ENCODE results near the gene PRELID1. TPM values are rescaled to one million over a fixed set of nuclear protein-coding genes. Genes with fewer than 3 reads are reported as not detected.

The PRELID1 gene
- total and polyA plus RNA-seq, 2 donors (not counting 3 experiments of a cell fraction or from before 2014, with no cell fraction given): 201 to 293 TPM

DNA sequence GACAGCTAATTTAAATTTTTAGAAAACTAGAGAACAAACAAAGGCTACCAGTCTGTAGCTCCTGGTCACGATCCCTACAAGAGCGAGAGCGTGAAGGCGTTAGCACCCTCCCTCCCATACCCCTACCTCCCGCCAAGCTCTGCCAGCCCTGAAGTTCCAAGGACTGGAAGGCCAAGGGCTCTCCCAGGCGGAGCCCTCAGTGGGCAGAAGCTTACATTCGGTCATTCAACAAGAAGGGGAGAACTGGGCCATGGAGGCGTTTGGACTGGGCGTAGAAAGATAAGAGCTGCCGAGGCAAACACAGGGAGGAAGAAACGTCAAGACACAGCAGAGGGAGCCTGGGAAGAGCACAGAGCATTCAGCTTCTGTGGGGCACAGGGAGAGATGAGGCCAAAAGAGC lies 5.1 kb downstream of the PRELID1 start:
- Histone ChIP-seq H3K79me2 (ENCODE audit: control insufficient read depth, insufficient read depth, low read length) (peaks cover 34% of the 10 kb centered on the region), H3K4me3 (replicated peaks in 1 of 3; ENCODE audit: insufficient read depth in 1 of 3, low read depth in 1 of 3, low read length in 3 of 3) (no peak overlapping the region), H4K20me1 (replicated peaks; ENCODE audit: control insufficient read depth, extremely low read depth, insufficient read depth, low read length) (no peaks in the 10 kb centered on the region), H3K4me1 (ENCODE audit: control insufficient read depth, extremely low read depth, insufficient read depth, low read length) (peaks cover 32% of the 10 kb centered on the region), H3K27ac (ENCODE audit: insufficient read depth, low read depth, low read length) (no peak overlapping the region), H3K9me3 (replicated peaks; ENCODE audit: control insufficient read depth, insufficient read depth, low read length) (no peaks in the 10 kb centered on the region), H3K27me3 (ENCODE audit: control insufficient read depth in 2 of 2, insufficient read depth in 2 of 2, low read length in 2 of 2) (no peaks in the 10 kb centered on the region), H3K36me3 (ENCODE audit: control insufficient read depth in 2 of 2, extremely low read depth in 1 of 2, insufficient read depth in 2 of 2, low read length in 2 of 2) (peaks cover 0 to 13% of the 10 kb centered on the region in 2 experiments), H2AFZ (ENCODE audit: low read depth, low read length) (no peak overlapping the region), H3K4me2 (ENCODE audit: insufficient read depth, low read length) (no peak overlapping the region), H3K9ac (replicated peaks; ENCODE audit: extremely low read depth, insufficient read depth, low read length) (no peak overlapping the region), H3K9me1 (replicated peaks; ENCODE audit: control insufficient read depth, extremely low read depth, insufficient read depth, low read length) (no peaks in the 10 kb centered on the region)
- CTCF ChIA-PET: interaction anchor here (0.6 to 3.4 kb wide), 17 partner anchors 9 to 198 kb away, joined by 3 to 45 read pairs (median 6); partner anchors contain the start of gene LMAN2
- POLR2A ChIA-PET: no interaction called here
- dilution Hi-C loops (cut with MboI; ENCODE audit: extremely low pct_ligation_motif_present, low sequenced_read_pairs) (no loop called here), intact Hi-C loops (cut with micrococcal nuclease) (loop anchor here (2.0 kb wide), 2 partner anchors 146 to 194 kb away; no protein-coding TSS in a partner anchor)
- no peak for TF ChIP-seq POLR2A (IDR thresholded peaks at IDR 0.05; ENCODE audit: low read depth, low read length)
- no peak for TF ChIP-seq GATA2 (IDR thresholded peaks at IDR 0.05; ENCODE audit: insufficient read depth, insufficient read length, low read depth, low read length)
- TF ChIP-seq, protein P1, sequence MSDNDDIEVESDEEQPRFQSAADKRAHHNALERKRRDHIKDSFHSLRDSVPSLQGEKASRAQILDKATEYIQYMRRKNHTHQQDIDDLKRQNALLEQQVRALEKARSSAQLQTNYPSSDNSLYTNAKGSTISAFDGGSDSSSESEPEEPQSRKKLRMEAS (IDR thresholded peaks at IDR 0.05; ENCODE audit: insufficient read depth, insufficient read length): no peak
- TF ChIP-seq JUN (IDR thresholded peaks at IDR 0.05; ENCODE audit: borderline replicate concordance, insufficient read depth, insufficient read length, low read depth): no peak
- no peak for TF ChIP-seq POLR2AphosphoS5 (IDR thresholded peaks at IDR 0.05; ENCODE audit: insufficient read depth, low read depth, low read length)
- no peak for TF ChIP-seq FOS (IDR thresholded peaks at IDR 0.05; ENCODE audit: borderline replicate concordance, insufficient read depth, low read length)
- TF ChIP-seq, protein P2, sequence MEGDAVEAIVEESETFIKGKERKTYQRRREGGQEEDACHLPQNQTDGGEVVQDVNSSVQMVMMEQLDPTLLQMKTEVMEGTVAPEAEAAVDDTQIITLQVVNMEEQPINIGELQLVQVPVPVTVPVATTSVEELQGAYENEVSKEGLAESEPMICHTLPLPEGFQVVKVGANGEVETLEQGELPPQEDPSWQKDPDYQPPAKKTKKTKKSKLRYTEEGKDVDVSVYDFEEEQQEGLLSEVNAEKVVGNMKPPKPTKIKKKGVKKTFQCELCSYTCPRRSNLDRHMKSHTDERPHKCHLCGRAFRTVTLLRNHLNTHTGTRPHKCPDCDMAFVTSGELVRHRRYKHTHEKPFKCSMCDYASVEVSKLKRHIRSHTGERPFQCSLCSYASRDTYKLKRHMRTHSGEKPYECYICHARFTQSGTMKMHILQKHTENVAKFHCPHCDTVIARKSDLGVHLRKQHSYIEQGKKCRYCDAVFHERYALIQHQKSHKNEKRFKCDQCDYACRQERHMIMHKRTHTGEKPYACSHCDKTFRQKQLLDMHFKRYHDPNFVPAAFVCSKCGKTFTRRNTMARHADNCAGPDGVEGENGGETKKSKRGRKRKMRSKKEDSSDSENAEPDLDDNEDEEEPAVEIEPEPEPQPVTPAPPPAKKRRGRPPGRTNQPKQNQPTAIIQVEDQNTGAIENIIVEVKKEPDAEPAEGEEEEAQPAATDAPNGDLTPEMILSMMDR (IDR thresholded peaks at IDR 0.05; ENCODE audit: extremely low read depth in 1 of 2, insufficient read depth in 1 of 2, low read depth in 1 of 2, low read length in 2 of 2): no peak
- no peak for FAIRE-seq
- BruUV-seq (replicated peaks): no TSS peak
- no peak for DNase-seq (ENCODE audit: low read depth, low spot score)
